Measurements from ENCODE around the gene SEC14L6.

Gene SEC14L6

GRCh38 chr22:30537083-30537731 is 9.3 kb downstream of the SEC14L6 start:
- DNase-seq (ENCODE audit: low read depth): no peak
- TF ChIP-seq CTCF (IDR thresholded peaks at IDR 0.05; ENCODE audit: control insufficient read depth, insufficient read depth, low read depth, low read length, missing control alignments): no peak
- no peak overlapping the region for H3K4me3 ChIP-seq (ENCODE audit: control insufficient read depth, low read depth, low read length)

- DNase-seq (ENCODE audit: low read depth): no peak
- no peak for TF ChIP-seq CTCF (IDR thresholded peaks at IDR 0.05; ENCODE audit: control insufficient read depth, insufficient read depth, low read depth, low read length, missing control alignments)
- no peak overlapping the region for H3K4me3 ChIP-seq (ENCODE audit: control insufficient read depth, low read depth, low read length)
These were observed 11.4 kb downstream of the SEC14L6 start for GRCh38 chr22:30535182-30535581.

GRCh38 chr22:30531651-30532608 is 14.6 kb downstream of the SEC14L6 start:
- no peak for TF ChIP-seq CTCF (IDR thresholded peaks at IDR 0.05; ENCODE audit: control insufficient read depth, insufficient read depth, low read depth, low read length, missing control alignments)
- H3K4me3 ChIP-seq (ENCODE audit: control insufficient read depth, low read depth, low read length): no peak overlapping the region
- DNase-seq (ENCODE audit: low read depth): no peak

GRCh38 chr22:30526656-30527055 is 19.9 kb downstream of the SEC14L6 start:
- no peak overlapping the region for H3K4me3 ChIP-seq (ENCODE audit: control insufficient read depth, low read depth, low read length)
- TF ChIP-seq CTCF (IDR thresholded peaks at IDR 0.05; ENCODE audit: control insufficient read depth, insufficient read depth, low read depth, low read length, missing control alignments): no peak
- DNase-seq (ENCODE audit: low read depth): no peak

- no peak overlapping the region for H3K4me3 ChIP-seq (ENCODE audit: control insufficient read depth, low read depth, low read length)
- no peak for DNase-seq (ENCODE audit: low read depth)
- TF ChIP-seq CTCF (IDR thresholded peaks at IDR 0.05; ENCODE audit: control insufficient read depth, insufficient read depth, low read depth, low read length, missing control alignments): no peak
These were observed 22.7 kb downstream of the SEC14L6 start for GRCh38 chr22:30523646-30524489.
